ENCODE measurements around the gene SLC25A21. TPM values are rescaled to one million over a fixed set of nuclear protein-coding genes. Genes with fewer than 3 reads are reported as not detected.

SLC25A21 gene
- under 1 TPM; 0.33 to 0.69 TPM for total RNA-seq

GRCh38 chr14:37172024-37172869 is at the start of gene SLC25A21:
TSS of gene SLC25A21 (minus strand) at chr14:37172606.

DNA sequence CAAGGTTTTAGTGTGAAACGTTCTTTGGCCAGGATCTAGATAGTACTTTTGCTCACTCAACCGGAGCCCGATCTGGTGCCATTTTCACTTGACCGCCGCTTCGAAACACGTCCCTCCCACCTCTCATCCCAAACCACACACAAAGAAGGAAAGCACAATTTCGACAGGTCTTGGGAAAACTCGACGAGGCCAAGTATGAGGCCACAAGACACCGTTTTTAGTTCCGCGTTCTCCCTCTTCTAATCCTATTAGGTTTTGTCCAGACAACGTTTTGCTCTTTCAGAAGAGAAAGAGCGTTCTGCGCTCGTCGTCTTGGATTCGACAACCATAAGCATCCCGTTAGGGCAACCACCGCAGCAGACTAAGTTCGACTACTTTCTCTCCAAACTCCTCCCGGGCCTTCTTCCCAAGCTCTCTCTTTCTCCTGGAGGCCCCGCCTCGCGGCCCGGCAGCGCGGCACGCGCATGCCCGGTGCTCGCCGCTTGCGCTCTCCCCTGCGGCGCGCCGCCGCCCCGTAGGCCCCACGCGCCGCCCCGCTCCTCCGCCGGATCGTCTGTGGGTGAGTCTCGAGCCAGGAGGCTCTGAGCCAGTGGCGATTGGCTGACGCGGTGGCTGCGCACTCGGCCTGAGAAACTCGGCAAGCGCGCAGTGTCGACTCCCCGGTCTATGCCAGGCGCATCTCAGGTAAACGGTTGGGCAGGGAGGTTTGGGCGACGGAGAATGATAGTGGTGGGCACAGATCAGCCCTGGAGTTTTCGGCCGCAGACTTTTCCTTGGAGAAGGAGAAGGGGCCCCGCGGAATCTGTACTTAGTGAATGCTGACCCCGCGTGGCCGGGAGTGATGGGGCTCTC is 25.2 kb upstream of the SLC25A21 start, which contains the start of gene MIPOL1:
Gene MIPOL1, plus strand, starts transcription at position 517 of the 852 bp plus-strand sequence. CDS start 49,952 bp downstream, outside the sequence.

DNA sequence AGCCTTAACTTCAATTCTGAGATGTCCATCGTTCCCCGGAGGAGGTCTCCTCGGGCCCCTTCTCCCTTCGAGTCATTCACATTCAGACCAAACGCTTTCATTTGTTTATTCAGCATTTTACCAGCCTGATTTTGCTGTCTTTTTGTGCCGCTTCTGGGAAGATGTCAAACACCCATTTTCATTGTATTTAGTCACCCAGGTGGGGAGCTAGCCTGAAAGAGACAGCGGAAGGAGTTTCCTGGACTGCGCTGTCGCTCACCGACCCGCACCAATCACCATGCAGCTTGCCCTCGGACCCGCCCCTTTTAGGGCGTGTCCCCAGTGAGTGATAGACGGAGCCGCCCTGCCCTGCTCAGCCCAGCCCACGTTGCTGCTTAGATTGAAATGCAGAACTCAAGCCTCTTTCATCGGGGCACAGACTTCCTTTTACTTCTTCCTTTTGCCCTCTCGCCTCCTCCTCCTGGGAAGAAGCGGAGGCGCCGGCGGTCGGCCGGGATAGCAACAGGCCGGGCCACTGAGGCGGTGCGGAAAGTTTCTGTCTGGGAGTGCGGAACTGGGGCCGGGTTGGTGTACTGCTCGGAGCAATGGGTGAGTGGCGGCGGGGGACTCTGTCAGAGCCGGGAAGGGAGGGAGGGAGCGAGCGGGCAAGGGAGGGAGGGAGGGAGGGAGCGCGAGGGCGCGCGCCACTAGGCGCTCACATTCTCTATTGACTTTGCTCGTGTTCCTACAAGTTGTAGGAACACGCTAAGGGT is 510.7 kb downstream of the SLC25A21 start, which contains the start of gene PAX9:
Gene PAX9, plus strand, starts transcription at position 355 of the 752 bp plus-strand sequence. Its CDS starts 230 bp downstream, at position 585.

Small RNA genes lying within 50 kb of the gene (small RNA-seq; reads per million reads assigned to genes)
- 0 reads per million in 2 donors for gene MIR4503
- 0 reads per million in 2 donors for gene RNU6-273P

Other genes starting within 250 kb of the SLC25A21 start
- 1 to 10 TPM; 7.3 to 9.6 TPM for gene MIPOL1, start 25.3 kb upstream of the SLC25A21 start, total RNA-seq